HCT116 (cell line): Measurements from ENCODE around the gene IGFALS. TPM values are rescaled to one million over a fixed set of nuclear protein-coding genes. Genes with fewer than 3 reads are reported as not detected.

Experiments used
- ATAC-seq: fragments of 200-7000 bp; cut with Tn5 transposase; 2 replicates; pipeline ENCODE4 v1.9.1; 2020; ENCODE audit warnings: mild to moderate bottlenecking, moderate library complexity
- BruUV-seq: library from RNA; stranded (reverse); fragments of 400-500 nt; replicated peaks from 2 replicates; lab custom pipeline; 2021; lab: Mats Ljungman, UMichigan
- CTCF ChIA-PET: fragments of 300-600 bp; sonication (Branson Sonifier 250); formaldehyde crosslinking; loops from one replicate; lab custom pipeline; 2021; ENCODE audit warnings: antibody characterized with exemption; lab: Charles Lee
- POLR2A ChIA-PET: fragments of 300-600, 350-600 bp; sonication (Branson Sonifier 250); formaldehyde crosslinking; loops from one replicate; lab custom pipeline; 2021; ENCODE audit warnings: antibody characterized with exemption; lab: Charles Lee
- RAD21 ChIA-PET, 2 experiments: fragments of 300-600 bp; sonication (Branson Sonifier 250); formaldehyde crosslinking; loops; one replicate each; lab custom pipeline; 2023; ENCODE audit warnings: low total read pairs in 2 of 2; ENCODE audit not compliant: uncharacterized antibody in 2 of 2, unreplicated experiment in 2 of 2, low non-redundant PET in 1 of 2; lab: Charles Lee
- DNase-seq: peaks from one replicate; pipeline ENCODE4 v3.0.0-alpha.2; 2010; ENCODE audit warnings: low read depth, low spot score
- H2AFZ ChIP-seq: fragments of 200-600 bp; shearing (Covaris generic), sonication (generic); 2 replicates; pipeline ENCODE4 v1.6.1; 2017; ENCODE audit warnings: low read depth, mixed run types, mixed read lengths, antibody characterized with exemption, low read length; ENCODE audit not compliant: poor library complexity, severe bottlenecking
- H3K27ac ChIP-seq: 2 replicates; pipeline ENCODE4 v1.5.1; 2012; ENCODE audit warnings: low read depth, low read length
- H3K27me3 ChIP-seq: fragments of 200-600 bp; sonication (generic); 2 replicates; pipeline ENCODE4 v1.6.1; 2016; ENCODE audit warnings: mixed run types, low read length, mixed read lengths; ENCODE audit not compliant: insufficient read depth
- H3K36me3 ChIP-seq, 2 experiments: fragments of 200-500 bp in 1 of 2; fragments of 200-600 bp in 1 of 2; sonication (Bioruptor generic) in 1 of 2; sonication (generic) in 1 of 2; 2 replicates each; pipeline versions ENCODE4 v1.5.1 to v1.6.1; 2014 to 2016; ENCODE audit warnings: low read length in 2 of 2, inconsistent platforms in 1 of 2, mixed read lengths in 1 of 2, mixed run types in 1 of 2; ENCODE audit not compliant: insufficient read depth in 2 of 2, control insufficient read depth in 1 of 2
- H3K4me1 ChIP-seq, 2 experiments: fragments of 200-600 bp in 1 of 2; sonication (generic) in 1 of 2; 2 replicates each; pipeline versions ENCODE4 v1.5.1 to v1.6.1; 2012 to 2017; ENCODE audit warnings: low read length in 2 of 2, inconsistent platforms in 1 of 2, mild to moderate bottlenecking in 1 of 2, mixed read lengths in 1 of 2, mixed run types in 1 of 2, moderate library complexity in 1 of 2; ENCODE audit not compliant: insufficient read depth in 2 of 2, control insufficient read depth in 1 of 2
- H3K4me2 ChIP-seq: fragments of 200-600 bp; sonication (generic); 2 replicates; pipeline ENCODE4 v1.6.1; 2017; ENCODE audit warnings: mixed run types, low read length, mixed read lengths
- H3K4me3 ChIP-seq, 2 experiments: fragments of 200-600 bp in 1 of 2; sonication (generic) in 1 of 2; replicated peaks in 1 of 2; 2 replicates each; pipeline ENCODE4 v1.5.1; 2011 to 2016; ENCODE audit warnings: low read length in 2 of 2, control low read depth in 1 of 2, low read depth in 1 of 2, mild to moderate bottlenecking in 1 of 2, mixed read lengths in 1 of 2, mixed run types in 1 of 2
- H3K79me2 ChIP-seq: fragments of 200-600 bp; sonication (generic); 2 replicates; pipeline ENCODE4 v1.6.1; 2017; ENCODE audit warnings: mild to moderate bottlenecking, mixed run types, low read length, moderate library complexity, mixed read lengths; ENCODE audit not compliant: insufficient read depth
- H3K9ac ChIP-seq: fragments of 200-600 bp; sonication (generic); 2 replicates; pipeline ENCODE4 v1.6.1; 2016; ENCODE audit warnings: low read length, mixed read lengths
- H3K9me2 ChIP-seq: fragments of 200-600 bp; sonication (generic), shearing (Covaris generic); 2 replicates; pipeline ENCODE4 v1.6.1; 2017; ENCODE audit warnings: mixed run types, mild to moderate bottlenecking, moderate library complexity; ENCODE audit not compliant: insufficient read depth
- H3K9me3 ChIP-seq, 2 experiments: fragments of 200-500 bp in 1 of 2; fragments of 200-600 bp in 1 of 2; sonication (Bioruptor generic) in 1 of 2; sonication (generic) in 1 of 2; 2 replicates each; pipeline ENCODE4 v1.6.1; 2014 to 2017; ENCODE audit warnings: low read length in 2 of 2, mixed read lengths in 2 of 2, inconsistent platforms in 1 of 2, low read depth in 1 of 2, mild to moderate bottlenecking in 1 of 2, mixed run types in 1 of 2, moderate library complexity in 1 of 2; ENCODE audit not compliant: control insufficient read depth in 1 of 2, insufficient read depth in 1 of 2
- H4K20me1 ChIP-seq: fragments of 200-600 bp; sonication (generic), shearing (Covaris generic); 2 replicates; pipeline ENCODE4 v1.6.1; 2017; ENCODE audit warnings: mixed run types, mild to moderate bottlenecking, moderate library complexity; ENCODE audit not compliant: insufficient read depth
- ATF3 ChIP-seq: IDR thresholded peaks from 2 replicates; pipeline ENCODE4 v1.6.1; 2012
- CBX3 ChIP-seq: IDR thresholded peaks from 2 replicates; pipeline ENCODE4 v1.6.1; 2012; ENCODE audit warnings: low read depth
- CEBPB ChIP-seq: IDR thresholded peaks from 2 replicates; pipeline ENCODE4 v1.6.1; 2012; ENCODE audit warnings: low read depth
- CTCF ChIP-seq, 3 experiments: fragments of 200-600 bp in 1 of 3; sonication (generic) in 1 of 3; IDR thresholded peaks in 2 of 3; conservative IDR thresholded peaks in 1 of 3; 2 replicates each; pipeline ENCODE4 v1.5.1; 2012 to 2017; ENCODE audit warnings: low read depth in 2 of 3, low read length in 2 of 3, antibody characterized with exemption in 1 of 3, borderline replicate concordance in 1 of 3, control low read depth in 1 of 3, mild to moderate bottlenecking in 1 of 3, mixed read lengths in 1 of 3, mixed run types in 1 of 3, moderate library complexity in 1 of 3; ENCODE audit not compliant: insufficient read depth in 1 of 3
- EGR1 ChIP-seq: IDR thresholded peaks from 2 replicates; pipeline ENCODE4 v1.6.1; 2012; ENCODE audit warnings: low read depth
- ELF1 ChIP-seq: IDR thresholded peaks from 2 replicates; pipeline ENCODE4 v1.6.1; 2012; ENCODE audit warnings: low read depth, borderline replicate concordance
- EZH2 ChIP-seq: fragments of 200-600 bp; sonication (generic); IDR thresholded peaks from 2 replicates; pipeline ENCODE4 v1.6.1; 2017; ENCODE audit warnings: antibody characterized with exemption, mixed run types
- EZH2phosphoT487 ChIP-seq: fragments of 200-600 bp; IDR thresholded peaks from 2 replicates; pipeline ENCODE4 v1.6.1; 2018; ENCODE audit warnings: antibody characterized with exemption, borderline replicate concordance
- POLR2A ChIP-seq: IDR thresholded peaks from 2 replicates; pipeline ENCODE4 v1.7.0; 2011; ENCODE audit warnings: borderline replicate concordance; ENCODE audit not compliant: insufficient read depth, insufficient read length; ENCODE audit errors: extremely low read depth
- RAD21 ChIP-seq: IDR thresholded peaks from 2 replicates; pipeline ENCODE4 v1.6.1; 2012; ENCODE audit warnings: low read depth, mild to moderate bottlenecking
- SIN3A ChIP-seq: IDR thresholded peaks from 2 replicates; pipeline ENCODE4 v1.6.1; 2012; ENCODE audit warnings: low read depth
- SP1 ChIP-seq: IDR thresholded peaks from 2 replicates; pipeline ENCODE4 v1.6.1; 2012; ENCODE audit warnings: low read depth
- SRF ChIP-seq: IDR thresholded peaks from 2 replicates; pipeline ENCODE4 v1.6.1; 2012; ENCODE audit warnings: low read depth
- ZFX ChIP-seq: fragments of 450-650 bp; IDR thresholded peaks from 2 replicates; pipeline ENCODE4 v1.6.1; 2017
- intact Hi-C: fragments of 100-400 bp; cut with micrococcal nuclease; formaldehyde crosslinking; loops from 2 replicates; pipeline ENCODE4 v1.10.0; 2022
- total RNA-seq: library from RNA; stranded (reverse); gene quantifications from one replicate; pipeline ENCODE4 v1.2.1, GENCODE V29; 2021; ENCODE audit not compliant: unreplicated experiment
- TF ChIP-seq, protein P1 (sequence below): IDR thresholded peaks from 2 replicates; pipeline ENCODE4 v1.6.1; 2012; ENCODE audit warnings: low read depth
- TF ChIP-seq, protein P2 (sequence below): IDR thresholded peaks from 2 replicates; pipeline ENCODE4 v1.6.1; 2012

IGFALS gene
- total RNA-seq, 1 experiment from 2014 or later, result 0.10 TPM

DNA sequence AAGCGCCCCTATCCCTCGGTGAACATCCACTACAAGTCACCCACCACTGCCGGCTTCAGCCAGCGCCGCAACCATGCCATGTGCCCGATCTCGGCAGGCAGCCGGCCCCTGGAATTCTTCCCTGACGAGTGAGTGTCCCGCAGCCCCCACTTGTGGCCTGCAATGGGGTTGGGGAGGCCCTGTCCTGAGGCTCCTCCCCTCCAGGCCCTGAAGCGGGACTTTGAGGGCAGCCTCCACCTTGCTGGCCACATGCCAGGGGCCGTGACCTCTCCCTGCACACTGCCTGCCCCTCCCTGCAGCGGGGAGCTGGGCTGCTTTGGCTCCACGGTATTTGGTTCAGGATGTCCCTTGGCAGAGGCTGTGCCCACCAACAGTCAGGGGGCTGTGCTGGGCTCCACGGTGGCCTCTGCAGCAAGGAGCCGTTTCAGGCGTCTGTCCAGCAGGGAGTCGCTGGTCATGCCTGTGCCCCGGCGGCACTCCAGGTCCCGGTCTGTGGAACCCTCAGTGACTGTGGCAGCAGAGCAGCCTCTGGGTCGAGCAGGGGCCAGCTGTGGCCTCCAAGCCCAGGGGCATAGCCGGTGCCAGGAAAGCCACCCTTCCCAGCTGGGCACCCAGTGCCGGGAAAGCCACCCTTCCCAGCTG is 30.5 kb downstream of the IGFALS start:
- Histone ChIP-seq H3K9me2 (no peaks in the 10 kb centered on the region), H3K4me1 (peaks cover 8 to 15% of the 10 kb centered on the region in 2 experiments; a peak in 3 of 4 replicates), H3K27me3 (no peaks in the 10 kb centered on the region), H3K9ac (no peak overlapping the region), H3K4me3 (no peak overlapping the region), H3K9me3 (no peaks in the 10 kb centered on the region), H3K27ac (peak overlapping the region; percentile 43; the same call in 1 of the 2 replicates), H2AFZ (no peak overlapping the region), H3K4me2 (no peak overlapping the region), H4K20me1 (no peaks in the 10 kb centered on the region), H3K36me3 (peaks cover 5 to 13% of the 10 kb centered on the region in 2 experiments; a peak in 2 of 4 replicates), H3K79me2 (no peaks in the 10 kb centered on the region)
- TF ChIP-seq POLR2A, result no peak
- TF ChIP-seq SRF, result no peak
- TF ChIP-seq, protein P1, sequence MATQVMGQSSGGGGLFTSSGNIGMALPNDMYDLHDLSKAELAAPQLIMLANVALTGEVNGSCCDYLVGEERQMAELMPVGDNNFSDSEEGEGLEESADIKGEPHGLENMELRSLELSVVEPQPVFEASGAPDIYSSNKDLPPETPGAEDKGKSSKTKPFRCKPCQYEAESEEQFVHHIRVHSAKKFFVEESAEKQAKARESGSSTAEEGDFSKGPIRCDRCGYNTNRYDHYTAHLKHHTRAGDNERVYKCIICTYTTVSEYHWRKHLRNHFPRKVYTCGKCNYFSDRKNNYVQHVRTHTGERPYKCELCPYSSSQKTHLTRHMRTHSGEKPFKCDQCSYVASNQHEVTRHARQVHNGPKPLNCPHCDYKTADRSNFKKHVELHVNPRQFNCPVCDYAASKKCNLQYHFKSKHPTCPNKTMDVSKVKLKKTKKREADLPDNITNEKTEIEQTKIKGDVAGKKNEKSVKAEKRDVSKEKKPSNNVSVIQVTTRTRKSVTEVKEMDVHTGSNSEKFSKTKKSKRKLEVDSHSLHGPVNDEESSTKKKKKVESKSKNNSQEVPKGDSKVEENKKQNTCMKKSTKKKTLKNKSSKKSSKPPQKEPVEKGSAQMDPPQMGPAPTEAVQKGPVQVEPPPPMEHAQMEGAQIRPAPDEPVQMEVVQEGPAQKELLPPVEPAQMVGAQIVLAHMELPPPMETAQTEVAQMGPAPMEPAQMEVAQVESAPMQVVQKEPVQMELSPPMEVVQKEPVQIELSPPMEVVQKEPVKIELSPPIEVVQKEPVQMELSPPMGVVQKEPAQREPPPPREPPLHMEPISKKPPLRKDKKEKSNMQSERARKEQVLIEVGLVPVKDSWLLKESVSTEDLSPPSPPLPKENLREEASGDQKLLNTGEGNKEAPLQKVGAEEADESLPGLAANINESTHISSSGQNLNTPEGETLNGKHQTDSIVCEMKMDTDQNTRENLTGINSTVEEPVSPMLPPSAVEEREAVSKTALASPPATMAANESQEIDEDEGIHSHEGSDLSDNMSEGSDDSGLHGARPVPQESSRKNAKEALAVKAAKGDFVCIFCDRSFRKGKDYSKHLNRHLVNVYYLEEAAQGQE, result no peak
- TF ChIP-seq SP1, result no peak
- no peak for TF ChIP-seq CEBPB
- TF ChIP-seq CBX3, result no peak
- TF ChIP-seq, protein P2, sequence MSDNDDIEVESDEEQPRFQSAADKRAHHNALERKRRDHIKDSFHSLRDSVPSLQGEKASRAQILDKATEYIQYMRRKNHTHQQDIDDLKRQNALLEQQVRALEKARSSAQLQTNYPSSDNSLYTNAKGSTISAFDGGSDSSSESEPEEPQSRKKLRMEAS, result no peak
- TF ChIP-seq EZH2phosphoT487, result no peak
- TF ChIP-seq EZH2, result no peak
- no peak for TF ChIP-seq ATF3
- TF ChIP-seq ELF1, result no peak
- no peak for TF ChIP-seq EGR1
- TF ChIP-seq RAD21, result no peak
- no peak for TF ChIP-seq ZFX
- no peak for TF ChIP-seq SIN3A
- TF ChIP-seq CTCF (IDR thresholded peaks at IDR 0.05 in 2 of 3, conservative IDR thresholded peaks at IDR 0.05 in 1 of 3; ENCODE audit: borderline replicate concordance in 1 of 3, insufficient read depth in 1 of 3, low read depth in 2 of 3, low read length in 2 of 3), result no peak
- intact Hi-C loops, result no loop called here
- ChIA-PET CTCF (no interaction called here), RAD21 (no interaction called here), POLR2A (no interaction called here)
- no TSS peak for BruUV-seq
- ATAC-seq, result peak; percentile 8
- DNase-seq, result no peak
